ENCODE measurements around the gene PLPPR1. TPM values are rescaled to one million over a fixed set of nuclear protein-coding genes. Genes with fewer than 3 reads are reported as not detected.

The PLPPR1 gene
- total and polyA plus RNA-seq, 2 of the 4 experiments (the other 2 are of a cell fraction) = not detected

- no peak overlapping the region for H2AK5ac ChIP-seq (ENCODE audit: low read depth, low read length)
- no peaks in the 10 kb centered on the region for H3K9me3 ChIP-seq (ENCODE audit: control insufficient read depth, insufficient read depth, low read length)
- DNase-seq (no peak), ATAC-seq (ENCODE audit: low read depth) (no peak)
- no peak overlapping the region for H3K27ac ChIP-seq (ENCODE audit: insufficient read depth, low read length)
- H3K56ac ChIP-seq (ENCODE audit: extremely low read depth, insufficient read depth, low read length) = no peak overlapping the region
- in situ Hi-C loops (cut with MboI; ENCODE audit: low sequenced_read_pairs) (no loop called here), intact Hi-C loops (cut with micrococcal nuclease) (no loop called here), dilution Hi-C loops (cut with HindIII; ENCODE audit: low sequenced_read_pairs, unreplicated experiment) (no loop called here)
- H3K4me3 ChIP-seq (ENCODE audit: insufficient read depth, low read depth, low read length) = no peak overlapping the region
- POLR2A ChIA-PET (ENCODE audit: unreplicated experiment) = no interaction called here
- CTCF ChIA-PET = interaction anchor here (2.1 kb wide), 1 partner anchor 711 kb away, joined by 38 read pairs; no protein-coding TSS in a partner anchor
- H3K4me1 ChIP-seq (ENCODE audit: control insufficient read depth, insufficient read depth, low read length) = no peaks in the 10 kb centered on the region
- no peak overlapping the region for H4K8ac ChIP-seq (ENCODE audit: low read depth in 2 of 2, low read length in 2 of 2)
- H3K79me1 ChIP-seq (ENCODE audit: low read depth in 1 of 2, low read length in 2 of 2) = no peaks in the 10 kb centered on the region
- H3K14ac ChIP-seq (replicated peaks; ENCODE audit: low read depth, low read length) = no peak overlapping the region
- no TSS peak for BruUV-seq (replicated peaks)
- no peak overlapping the region for H3K4ac ChIP-seq (ENCODE audit: low read depth, low read length)
- H3K9ac ChIP-seq (ENCODE audit: low read depth, low read length) = no peak overlapping the region
- no peak overlapping the region for H2BK120ac ChIP-seq (ENCODE audit: low read depth, low read length)
- no peaks in the 10 kb centered on the region for H3K36me3 ChIP-seq (ENCODE audit: control insufficient read depth, insufficient read depth, low read length)
- H3K9me1 ChIP-seq (ENCODE audit: insufficient read depth, low read length) = no peaks in the 10 kb centered on the region
- no peak overlapping the region for H2BK5ac ChIP-seq (ENCODE audit: low read depth, low read length, poor library complexity, severe bottlenecking)
- no peaks in the 10 kb centered on the region for H4K20me1 ChIP-seq (ENCODE audit: insufficient read depth, low read length)
- H4K91ac ChIP-seq (ENCODE audit: insufficient read depth, low read depth, low read length) = no peak overlapping the region
- no peak overlapping the region for H3K4me2 ChIP-seq (ENCODE audit: low read depth, low read length)
- H3K23ac ChIP-seq (ENCODE audit: low read depth, low read length) = no peak overlapping the region
- H4K5ac ChIP-seq (ENCODE audit: low read depth, low read length) = no peak overlapping the region
- peaks cover 1% of the 10 kb centered on the region; the same call in 1 of the 2 replicates for H3K27me3 ChIP-seq (ENCODE audit: control insufficient read depth, insufficient read depth, low read length)
- H2AFZ ChIP-seq (replicated peaks; ENCODE audit: low read length, poor library complexity) = no peak overlapping the region
- H2BK15ac ChIP-seq (ENCODE audit: low read depth, low read length) = no peak overlapping the region
- H3K18ac ChIP-seq (ENCODE audit: low read depth, low read length) = no peak overlapping the region
- TF ChIP-seq NFE2L2 (IDR thresholded peaks at IDR 0.05; ENCODE audit: low read depth, low read length) (no peak), SMC3 (IDR thresholded peaks at IDR 0.05; ENCODE audit: low read depth, low read length) (no peak), MXI1 (IDR thresholded peaks at IDR 0.05; ENCODE audit: borderline replicate concordance, low read depth, low read length) (no peak), MAFK (IDR thresholded peaks at IDR 0.05; ENCODE audit: low read depth, low read length) (no peak), RFX5 (IDR thresholded peaks at IDR 0.05; ENCODE audit: low read depth, low read length) (no peak), BHLHE40 (IDR thresholded peaks at IDR 0.05; ENCODE audit: low read depth, low read length) (no peak), CHD1 (IDR thresholded peaks at IDR 0.05; ENCODE audit: low read depth, low read length) (no peak), RCOR1 (IDR thresholded peaks at IDR 0.05; ENCODE audit: insufficient replicate concordance, low read length) (no peak), CEBPB (IDR thresholded peaks at IDR 0.05; ENCODE audit: low read depth, low read length) (no peak), CTCF (conservative IDR thresholded peaks at IDR 0.05; ENCODE audit: low read depth, low read length) (no peak), USF2 (IDR thresholded peaks at IDR 0.05; ENCODE audit: low read depth, low read length) (no peak), FOS (IDR thresholded peaks at IDR 0.05; ENCODE audit: low read depth, low read length) (no peak)
- H2BK20ac ChIP-seq (ENCODE audit: low read depth, low read length) = no peak overlapping the region
- 60% methylated on average over 6 of the region's 8 CpGs; no CpG with 5 or more reads in 1 of the 2 experiments for WGBS, 2 experiments (ENCODE audit: extremely low coverage in 2 of 2, insufficient read length in 1 of 2)
- no peak overlapping the region for H2AK9ac ChIP-seq (replicated peaks; ENCODE audit: low read depth, low read length, poor library complexity)
These were observed 284.1 kb downstream of the PLPPR1 start for GRCh38 chr9:101312661-101313060.
